ENCODE measurements around the gene TAS1R2.

The TAS1R2 gene

DNA sequence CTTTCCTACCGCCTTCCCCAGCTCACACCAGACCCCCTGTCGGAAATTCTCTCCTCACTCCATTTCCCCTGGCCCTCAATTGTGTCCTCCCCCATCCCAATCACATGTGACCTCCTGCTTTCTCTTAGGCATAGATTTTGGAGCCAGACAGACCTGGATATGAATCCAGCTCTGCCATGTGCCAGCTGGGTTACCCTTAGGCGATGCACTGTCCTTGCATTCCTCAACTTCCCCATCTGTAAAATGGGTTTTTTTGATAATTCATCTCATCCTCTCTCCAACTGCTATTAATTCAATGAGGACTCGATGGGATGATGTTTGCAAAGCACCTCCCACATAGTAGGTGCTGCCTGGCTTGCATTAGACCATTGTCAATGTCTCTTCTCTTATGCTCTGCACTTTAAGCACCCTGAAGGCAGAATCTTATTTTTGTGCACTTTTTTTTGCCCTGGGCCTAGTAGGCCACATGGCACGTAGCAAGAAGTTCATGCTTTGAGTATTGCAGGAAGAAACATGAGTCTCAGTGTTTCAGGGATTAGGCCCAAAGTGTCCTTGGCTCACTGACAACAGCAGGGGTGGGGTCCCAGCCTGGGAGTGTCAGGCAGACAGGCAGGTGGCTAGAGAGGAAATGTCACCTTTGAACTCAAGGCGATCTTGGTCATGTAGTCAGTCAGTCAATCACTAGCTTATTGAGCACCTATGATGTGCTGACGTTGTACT is 47.6 kb downstream of the TAS1R2 start:
- ATAC-seq, result no peak
- TF ChIP-seq ZFP30 (CRISPR knock-in tag; IDR thresholded peaks at IDR 0.05) (no peak), BACH2 (CRISPR knock-in tag; IDR thresholded peaks at IDR 0.05; ENCODE audit: borderline replicate concordance) (no peak)
- TF ChIP-seq, protein P1, sequence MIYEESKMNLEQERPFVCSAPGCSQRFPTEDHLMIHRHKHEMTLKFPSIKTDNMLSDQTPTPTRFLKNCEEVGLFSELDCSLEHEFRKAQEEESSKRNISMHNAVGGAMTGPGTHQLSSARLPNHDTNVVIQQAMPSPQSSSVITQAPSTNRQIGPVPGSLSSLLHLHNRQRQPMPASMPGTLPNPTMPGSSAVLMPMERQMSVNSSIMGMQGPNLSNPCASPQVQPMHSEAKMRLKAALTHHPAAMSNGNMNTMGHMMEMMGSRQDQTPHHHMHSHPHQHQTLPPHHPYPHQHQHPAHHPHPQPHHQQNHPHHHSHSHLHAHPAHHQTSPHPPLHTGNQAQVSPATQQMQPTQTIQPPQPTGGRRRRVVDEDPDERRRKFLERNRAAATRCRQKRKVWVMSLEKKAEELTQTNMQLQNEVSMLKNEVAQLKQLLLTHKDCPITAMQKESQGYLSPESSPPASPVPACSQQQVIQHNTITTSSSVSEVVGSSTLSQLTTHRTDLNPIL (CRISPR knock-in tag; IDR thresholded peaks at IDR 0.05; ENCODE audit: low read depth), result no peak

DNA sequence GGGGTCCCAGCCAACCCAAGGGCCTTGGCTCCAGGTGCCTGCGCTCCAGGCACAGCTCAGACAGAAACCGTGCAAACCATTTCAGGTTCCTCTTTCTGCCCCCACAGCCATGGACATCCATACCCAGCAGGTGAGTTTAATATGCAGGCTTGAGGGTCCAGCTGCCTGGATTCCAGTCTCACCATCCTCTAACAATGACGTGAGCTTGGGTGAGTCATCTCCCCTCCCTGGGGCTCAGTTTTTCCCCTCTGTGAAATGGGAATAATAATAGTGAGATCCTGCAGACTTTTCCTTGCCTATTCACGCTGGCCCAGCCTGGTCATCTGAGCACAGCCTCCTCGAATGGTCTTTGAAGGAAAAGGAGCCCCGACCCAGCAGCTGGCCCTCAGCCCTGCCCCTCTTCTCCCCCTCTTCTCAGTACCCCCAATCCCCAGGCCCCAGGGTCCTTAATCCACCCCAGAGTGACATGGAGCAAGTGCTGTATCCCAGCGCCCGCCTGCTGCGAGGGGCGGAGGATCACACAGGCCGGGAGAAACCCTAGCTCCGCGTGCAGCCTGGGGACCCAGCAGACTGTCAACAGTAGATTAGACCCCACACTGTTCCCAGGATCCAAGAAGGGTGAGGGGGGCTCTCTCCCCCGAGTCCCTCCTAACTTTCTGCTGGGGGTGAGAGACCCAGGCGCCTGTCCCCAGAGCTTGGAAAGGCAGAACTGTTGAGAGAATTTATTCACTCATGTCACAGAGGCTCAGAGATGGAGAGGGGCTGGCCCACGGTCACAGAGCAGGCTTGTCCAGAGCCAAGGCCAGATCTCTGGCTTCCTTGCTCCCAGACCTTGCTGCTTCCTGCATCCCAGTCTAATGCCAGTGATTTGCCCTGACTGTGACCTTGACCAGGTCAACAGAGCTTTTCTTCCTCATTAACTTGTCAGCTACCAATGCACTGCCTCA is 49.2 kb downstream of the TAS1R2 start:
- TF ChIP-seq, protein P2, sequence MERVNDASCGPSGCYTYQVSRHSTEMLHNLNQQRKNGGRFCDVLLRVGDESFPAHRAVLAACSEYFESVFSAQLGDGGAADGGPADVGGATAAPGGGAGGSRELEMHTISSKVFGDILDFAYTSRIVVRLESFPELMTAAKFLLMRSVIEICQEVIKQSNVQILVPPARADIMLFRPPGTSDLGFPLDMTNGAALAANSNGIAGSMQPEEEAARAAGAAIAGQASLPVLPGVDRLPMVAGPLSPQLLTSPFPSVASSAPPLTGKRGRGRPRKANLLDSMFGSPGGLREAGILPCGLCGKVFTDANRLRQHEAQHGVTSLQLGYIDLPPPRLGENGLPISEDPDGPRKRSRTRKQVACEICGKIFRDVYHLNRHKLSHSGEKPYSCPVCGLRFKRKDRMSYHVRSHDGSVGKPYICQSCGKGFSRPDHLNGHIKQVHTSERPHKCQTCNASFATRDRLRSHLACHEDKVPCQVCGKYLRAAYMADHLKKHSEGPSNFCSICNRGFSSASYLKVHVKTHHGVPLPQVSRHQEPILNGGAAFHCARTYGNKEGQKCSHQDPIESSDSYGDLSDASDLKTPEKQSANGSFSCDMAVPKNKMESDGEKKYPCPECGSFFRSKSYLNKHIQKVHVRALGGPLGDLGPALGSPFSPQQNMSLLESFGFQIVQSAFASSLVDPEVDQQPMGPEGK (CRISPR knock-in tag; IDR thresholded peaks at IDR 0.05; ENCODE audit: borderline replicate concordance), result no peak
- no peak for TF ChIP-seq ZNF565 (CRISPR knock-in tag; conservative IDR thresholded peaks at IDR 0.05; ENCODE audit: low read depth)
- no peak for TF ChIP-seq SNAI2 (CRISPR knock-in tag; IDR thresholded peaks at IDR 0.05)
- TF ChIP-seq CSDC2 (CRISPR knock-in tag; IDR thresholded peaks at IDR 0.05), result no peak
- no peak for TF ChIP-seq OSR1 (CRISPR knock-in tag; IDR thresholded peaks at IDR 0.05)
- no peak for TF ChIP-seq ZNF8 (CRISPR knock-in tag; IDR thresholded peaks at IDR 0.05)
- no peak for TF ChIP-seq ZC3H10 (CRISPR knock-in tag; IDR thresholded peaks at IDR 0.05)
- TF ChIP-seq, protein P3, sequence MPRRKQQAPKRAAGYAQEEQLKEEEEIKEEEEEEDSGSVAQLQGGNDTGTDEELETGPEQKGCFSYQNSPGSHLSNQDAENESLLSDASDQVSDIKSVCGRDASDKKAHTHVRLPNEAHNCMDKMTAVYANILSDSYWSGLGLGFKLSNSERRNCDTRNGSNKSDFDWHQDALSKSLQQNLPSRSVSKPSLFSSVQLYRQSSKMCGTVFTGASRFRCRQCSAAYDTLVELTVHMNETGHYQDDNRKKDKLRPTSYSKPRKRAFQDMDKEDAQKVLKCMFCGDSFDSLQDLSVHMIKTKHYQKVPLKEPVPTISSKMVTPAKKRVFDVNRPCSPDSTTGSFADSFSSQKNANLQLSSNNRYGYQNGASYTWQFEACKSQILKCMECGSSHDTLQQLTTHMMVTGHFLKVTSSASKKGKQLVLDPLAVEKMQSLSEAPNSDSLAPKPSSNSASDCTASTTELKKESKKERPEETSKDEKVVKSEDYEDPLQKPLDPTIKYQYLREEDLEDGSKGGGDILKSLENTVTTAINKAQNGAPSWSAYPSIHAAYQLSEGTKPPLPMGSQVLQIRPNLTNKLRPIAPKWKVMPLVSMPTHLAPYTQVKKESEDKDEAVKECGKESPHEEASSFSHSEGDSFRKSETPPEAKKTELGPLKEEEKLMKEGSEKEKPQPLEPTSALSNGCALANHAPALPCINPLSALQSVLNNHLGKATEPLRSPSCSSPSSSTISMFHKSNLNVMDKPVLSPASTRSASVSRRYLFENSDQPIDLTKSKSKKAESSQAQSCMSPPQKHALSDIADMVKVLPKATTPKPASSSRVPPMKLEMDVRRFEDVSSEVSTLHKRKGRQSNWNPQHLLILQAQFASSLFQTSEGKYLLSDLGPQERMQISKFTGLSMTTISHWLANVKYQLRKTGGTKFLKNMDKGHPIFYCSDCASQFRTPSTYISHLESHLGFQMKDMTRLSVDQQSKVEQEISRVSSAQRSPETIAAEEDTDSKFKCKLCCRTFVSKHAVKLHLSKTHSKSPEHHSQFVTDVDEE (CRISPR knock-in tag; IDR thresholded peaks at IDR 0.05), result no peak
- TF ChIP-seq ZFP30 (CRISPR knock-in tag; IDR thresholded peaks at IDR 0.05), result no peak
- no peak for TF ChIP-seq ZNF70 (CRISPR knock-in tag; IDR thresholded peaks at IDR 0.05)
- TF ChIP-seq, protein P4, sequence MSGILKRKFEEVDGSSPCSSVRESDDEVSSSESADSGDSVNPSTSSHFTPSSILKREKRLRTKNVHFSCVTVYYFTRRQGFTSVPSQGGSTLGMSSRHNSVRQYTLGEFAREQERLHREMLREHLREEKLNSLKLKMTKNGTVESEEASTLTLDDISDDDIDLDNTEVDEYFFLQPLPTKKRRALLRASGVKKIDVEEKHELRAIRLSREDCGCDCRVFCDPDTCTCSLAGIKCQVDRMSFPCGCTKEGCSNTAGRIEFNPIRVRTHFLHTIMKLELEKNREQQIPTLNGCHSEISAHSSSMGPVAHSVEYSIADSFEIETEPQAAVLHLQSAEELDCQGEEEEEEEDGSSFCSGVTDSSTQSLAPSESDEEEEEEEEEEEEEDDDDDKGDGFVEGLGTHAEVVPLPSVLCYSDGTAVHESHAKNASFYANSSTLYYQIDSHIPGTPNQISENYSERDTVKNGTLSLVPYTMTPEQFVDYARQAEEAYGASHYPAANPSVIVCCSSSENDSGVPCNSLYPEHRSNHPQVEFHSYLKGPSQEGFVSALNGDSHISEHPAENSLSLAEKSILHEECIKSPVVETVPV (CRISPR knock-in tag; IDR thresholded peaks at IDR 0.05), result no peak
- no peak for TF ChIP-seq TOX (CRISPR knock-in tag; IDR thresholded peaks at IDR 0.05; ENCODE audit: borderline replicate concordance)
- TF ChIP-seq ISL1 (CRISPR knock-in tag; IDR thresholded peaks at IDR 0.05), result no peak
- no peak for ATAC-seq

DNA sequence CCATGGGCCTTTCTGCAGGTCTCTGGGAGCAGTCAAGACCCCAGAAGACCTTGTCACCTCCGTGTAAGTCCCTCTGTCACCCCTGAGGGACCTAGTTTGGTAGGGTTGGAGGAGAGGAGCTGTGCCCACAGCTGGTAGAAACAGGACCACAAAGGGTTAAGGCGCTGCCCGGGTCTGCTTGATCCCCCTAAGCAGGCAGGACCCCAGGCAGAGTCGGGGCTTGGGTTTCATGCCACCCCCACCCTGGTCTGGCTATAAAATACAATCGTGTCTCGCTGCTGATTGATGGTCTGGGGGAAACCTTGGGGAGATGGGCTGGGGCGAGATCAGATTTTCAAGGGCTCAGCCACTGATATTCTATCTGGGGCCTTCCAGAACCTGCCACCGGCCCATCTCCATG is 50.9 kb downstream of the TAS1R2 start:
- no peak for ATAC-seq
- TF ChIP-seq CSDC2 (CRISPR knock-in tag; IDR thresholded peaks at IDR 0.05) (no peak), SNAI2 (CRISPR knock-in tag; IDR thresholded peaks at IDR 0.05) (no peak), ZNF70 (CRISPR knock-in tag; IDR thresholded peaks at IDR 0.05) (no peak), PPARA (CRISPR knock-in tag; IDR thresholded peaks at IDR 0.05; ENCODE audit: borderline replicate concordance) (no peak), TCF4 (CRISPR knock-in tag; IDR thresholded peaks at IDR 0.05; ENCODE audit: borderline replicate concordance) (no peak), TOX (CRISPR knock-in tag; IDR thresholded peaks at IDR 0.05; ENCODE audit: borderline replicate concordance) (no peak), ESRRG (CRISPR knock-in tag; IDR thresholded peaks at IDR 0.05) (no peak)
